Endothelial cell of umbilical vein (primary cell): ENCODE data around the gene MB. TPM values are rescaled to one million over a fixed set of nuclear protein-coding genes. Genes with fewer than 3 reads are reported as not detected.
"Not testable (repeated sequence)": the region's sequence is repeated elsewhere in the genome, so short reads cannot be mapped to it uniquely, and the experiment has no call there.

Source experiments
- BruUV-seq: library from RNA; stranded (reverse); fragments of 400-500 nt; replicated peaks from 2 replicates; lab custom pipeline; 2021; lab: Mats Ljungman, UMichigan
- CTCF ChIA-PET: fragments of 300-600, 350-600 bp; sonication (Branson Sonifier 250); formaldehyde crosslinking; loops from one replicate; lab custom pipeline; 2021; ENCODE audit warnings: antibody characterized with exemption, inconsistent platforms; lab: Charles Lee
- POLR2A ChIA-PET: fragments of 300-600, 350-600 bp; sonication (Branson Sonifier 250); formaldehyde crosslinking; loops from one replicate; lab custom pipeline; 2021; ENCODE audit warnings: antibody characterized with exemption, inconsistent platforms; lab: Charles Lee
- DNase-seq: peaks from one replicate; pipeline ENCODE4 v3.0.0-alpha.2; 2011; ENCODE audit warnings: low read depth, low spot score
- FAIRE-seq: peaks from 2 replicates; lab custom pipeline; 2011; peaks lifted over from hg19 to GRCh38; lab: Jason Lieb, UNC
- H2AFZ ChIP-seq: 2 replicates; pipeline ENCODE4 v1.6.0; 2012; ENCODE audit warnings: low read depth, low read length, control low read depth, inconsistent platforms
- H3K27ac ChIP-seq: 2 replicates; pipeline ENCODE4 v1.5.1; 2011; ENCODE audit warnings: low read depth, mild to moderate bottlenecking, control low read depth, low read length, moderate library complexity; ENCODE audit not compliant: insufficient read depth
- H3K27me3 ChIP-seq, 2 experiments: 2 replicates each; pipeline versions ENCODE4 v1.6.0 to v1.6.1; 2011; ENCODE audit warnings: low read length in 2 of 2, mixed read lengths in 1 of 2; ENCODE audit not compliant: control insufficient read depth in 2 of 2, insufficient read depth in 2 of 2
- H3K36me3 ChIP-seq, 2 experiments: 2 replicates in 1 of 2; 3 replicates in 1 of 2; pipeline ENCODE4 v1.5.1; 2011; ENCODE audit warnings: low read length in 2 of 2, mild to moderate bottlenecking in 1 of 2, moderate library complexity in 1 of 2; ENCODE audit not compliant: control insufficient read depth in 2 of 2, insufficient read depth in 2 of 2; ENCODE audit errors: extremely low read depth in 1 of 2
- H3K4me1 ChIP-seq: 3 replicates; pipeline ENCODE4 v1.5.1; 2011; ENCODE audit warnings: mild to moderate bottlenecking, low read length; ENCODE audit not compliant: control insufficient read depth, insufficient read depth; ENCODE audit errors: extremely low read depth
- H3K4me2 ChIP-seq: 2 replicates; pipeline ENCODE4 v1.6.1; 2011; ENCODE audit warnings: low read length, control low read depth, mixed read lengths; ENCODE audit not compliant: insufficient read depth
- H3K4me3 ChIP-seq, 3 experiments: fragments of 200-600 bp in 1 of 3; sonication (generic), shearing (Covaris generic) in 1 of 3; replicated peaks in 1 of 3; 2 replicates each; pipeline ENCODE4 v1.5.1; 2011 to 2016; ENCODE audit warnings: control low read depth in 3 of 3, low read length in 3 of 3, mild to moderate bottlenecking in 2 of 3, inconsistent platforms in 1 of 3, low read depth in 1 of 3, moderate library complexity in 1 of 3; ENCODE audit not compliant: insufficient read depth in 1 of 3
- H3K79me2 ChIP-seq: 2 replicates; pipeline ENCODE4 v1.6.0; 2012; ENCODE audit warnings: low read length, inconsistent platforms; ENCODE audit not compliant: control insufficient read depth, insufficient read depth
- H3K9ac ChIP-seq: replicated peaks from 2 replicates; pipeline ENCODE3; 2011; ENCODE audit warnings: low read length, control low read depth; ENCODE audit not compliant: insufficient read depth; ENCODE audit errors: extremely low read depth
- H3K9me1 ChIP-seq: replicated peaks from 3 replicates; pipeline ENCODE4 v1.6.0; 2011; ENCODE audit warnings: mild to moderate bottlenecking, low read length; ENCODE audit not compliant: control insufficient read depth, insufficient read depth; ENCODE audit errors: extremely low read depth
- H3K9me3 ChIP-seq: replicated peaks from 2 replicates; pipeline ENCODE4 v1.5.1; 2012; ENCODE audit warnings: low read length, inconsistent platforms; ENCODE audit not compliant: control insufficient read depth, insufficient read depth
- H4K20me1 ChIP-seq: replicated peaks from 2 replicates; pipeline ENCODE3; 2011; ENCODE audit warnings: mild to moderate bottlenecking, low read length; ENCODE audit not compliant: control insufficient read depth, insufficient read depth; ENCODE audit errors: extremely low read depth
- EZH2 ChIP-seq: IDR thresholded peaks from 2 replicates; pipeline ENCODE4 v1.6.1; 2012; ENCODE audit warnings: borderline replicate concordance, low read depth, mild to moderate bottlenecking, moderate library complexity, low read length, inconsistent platforms; ENCODE audit not compliant: severe bottlenecking
- GATA2 ChIP-seq: IDR thresholded peaks from 2 replicates; pipeline ENCODE4 v1.7.0; 2011; ENCODE audit warnings: low read depth, mild to moderate bottlenecking, moderate library complexity, mixed read lengths, low read length; ENCODE audit not compliant: insufficient read length, insufficient read depth
- JUN ChIP-seq: IDR thresholded peaks from 2 replicates; pipeline ENCODE4 v1.6.1; 2011; ENCODE audit warnings: borderline replicate concordance, low read depth; ENCODE audit not compliant: insufficient read length, insufficient read depth
- MAX ChIP-seq: IDR thresholded peaks from 2 replicates; pipeline ENCODE4 v1.6.1; 2011; ENCODE audit not compliant: insufficient read depth, insufficient read length
- POLR2A ChIP-seq: IDR thresholded peaks from 2 replicates; pipeline ENCODE4 v1.6.1; 2012; ENCODE audit warnings: low read depth, mild to moderate bottlenecking, control low read depth, low read length
- dilution Hi-C: fragments of 300-500 bp; cut with MboI; formaldehyde crosslinking; loops from one replicate; pipeline ENCODE4 v1.15.0; 2019; ENCODE audit warnings: low sequenced_read_pairs; ENCODE audit not compliant: extremely low pct_ligation_motif_present
- intact Hi-C: fragments of 100-400 bp; cut with micrococcal nuclease; formaldehyde crosslinking; loops from one replicate; pipeline ENCODE4 v1.10.0; 2022
- polyA plus RNA-seq, 4 experiments: library from polyadenylated mRNA; depleted of rRNA in 3 of 4; stranded (reverse) in 3 of 4; unstranded in 1 of 4; fragments of >200 nt; gene quantifications; 2 replicates each; pipeline versions ENCODE4 v1.2.1 to v1.2.3, GENCODE V29; 2011 to 2012; ENCODE audit warnings: missing spikeins in 1 of 4
- total RNA-seq: library from RNA; stranded (reverse); gene quantifications from 2 replicates; pipeline ENCODE4 v1.2.3, GENCODE V29; 2021
- TF ChIP-seq, protein P1 (sequence below), 2 donors: IDR thresholded peaks; 1 replicate in 1 of 2; 2 replicates in 1 of 2; pipeline ENCODE4 v1.5.1; 2011; ENCODE audit warnings: low read length in 2 of 2, mild to moderate bottlenecking in 2 of 2, moderate library complexity in 2 of 2, control low read depth in 1 of 2, inconsistent platforms in 1 of 2, low read depth in 1 of 2; ENCODE audit not compliant: insufficient read depth in 1 of 2; ENCODE audit errors: extremely low read depth in 1 of 2

Gene MB
- total and polyA plus RNA-seq, 2 donors (not counting 3 experiments of a cell fraction or from before 2014, with no cell fraction given), result not detected

GRCh38 chr22:35623885-35624284 is 6.8 kb upstream of the MB start:
- FAIRE-seq, dilution Hi-C loops, H2AFZ ChIP-seq, BruUV-seq, H3K4me2 ChIP-seq, POLR2A ChIA-PET, H3K36me3 ChIP-seq, H3K79me2 ChIP-seq, H3K9me1 ChIP-seq, H3K4me1 ChIP-seq, H3K9me3 ChIP-seq, H3K9ac ChIP-seq, H4K20me1 ChIP-seq, H3K4me3 ChIP-seq, DNase-seq, H3K27me3 ChIP-seq, H3K27ac ChIP-seq: not testable (repeated sequence)
- CTCF ChIA-PET, result interaction anchor here (1.2 kb wide), 1 partner anchor 193 kb away, joined by 4 read pairs; no protein-coding TSS in a partner anchor
- intact Hi-C loops, result loop anchor here (1.0 kb wide), 2 partner anchors 194 to 274 kb away; no protein-coding TSS in a partner anchor

DNA sequence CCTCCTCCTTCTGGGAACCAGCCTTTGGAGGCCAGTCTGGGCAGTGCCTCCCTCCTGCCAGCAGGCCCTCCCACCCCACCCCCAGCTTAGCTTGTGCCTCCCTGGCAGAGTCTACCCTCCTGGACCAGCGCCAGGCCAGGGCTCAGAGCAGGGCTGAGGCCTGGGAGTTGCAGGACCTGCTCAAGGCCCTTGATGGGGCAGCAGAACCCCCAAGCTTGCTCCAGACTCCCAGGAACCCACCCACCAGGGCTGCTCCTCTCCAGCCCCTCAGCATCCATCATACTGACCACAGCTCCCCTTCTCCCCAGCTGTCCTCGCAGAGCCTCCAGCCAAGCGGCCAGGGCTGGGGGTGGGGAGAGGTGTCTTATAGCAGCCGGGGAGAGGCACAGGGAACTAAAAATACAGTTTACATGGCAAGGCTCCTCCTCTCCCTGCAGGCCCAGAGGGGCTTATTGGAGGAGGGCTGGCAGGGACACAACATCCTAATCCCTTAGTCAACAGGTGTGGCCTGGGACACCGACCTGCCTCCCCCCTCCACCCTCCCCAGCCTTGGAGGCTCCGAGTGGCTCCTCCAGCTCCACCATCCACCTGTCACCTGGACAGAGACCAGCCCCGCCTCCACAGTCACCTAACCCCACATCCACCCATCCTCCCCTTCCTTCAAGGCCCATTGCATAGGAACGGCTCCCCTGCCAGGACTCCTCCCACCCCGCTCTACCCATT is 5.2 kb upstream of the MB start:
- CTCF ChIA-PET, result interaction anchor here (0.8 to 3.7 kb wide), 7 partner anchors 9 to 502 kb away, joined by 3 to 40 read pairs (median 4); no protein-coding TSS in a partner anchor
- FAIRE-seq (no peak), DNase-seq (no peak)
- H3K4me2 ChIP-seq, result no peak overlapping the region
- H2AFZ ChIP-seq, result no peak overlapping the region
- H3K79me2 ChIP-seq, result no peaks in the 10 kb centered on the region
- H3K9me1 ChIP-seq, result no peaks in the 10 kb centered on the region
- no TSS peak for BruUV-seq
- intact Hi-C loops (no loop called here), dilution Hi-C loops (no loop called here)
- POLR2A ChIA-PET, result no interaction called here
- no peaks in the 10 kb centered on the region for H3K36me3 ChIP-seq
- H3K9ac ChIP-seq, result no peak overlapping the region
- peaks cover 3 to 4% of the 10 kb centered on the region in 2 experiments for H3K27me3 ChIP-seq
- TF ChIP-seq, protein P1, sequence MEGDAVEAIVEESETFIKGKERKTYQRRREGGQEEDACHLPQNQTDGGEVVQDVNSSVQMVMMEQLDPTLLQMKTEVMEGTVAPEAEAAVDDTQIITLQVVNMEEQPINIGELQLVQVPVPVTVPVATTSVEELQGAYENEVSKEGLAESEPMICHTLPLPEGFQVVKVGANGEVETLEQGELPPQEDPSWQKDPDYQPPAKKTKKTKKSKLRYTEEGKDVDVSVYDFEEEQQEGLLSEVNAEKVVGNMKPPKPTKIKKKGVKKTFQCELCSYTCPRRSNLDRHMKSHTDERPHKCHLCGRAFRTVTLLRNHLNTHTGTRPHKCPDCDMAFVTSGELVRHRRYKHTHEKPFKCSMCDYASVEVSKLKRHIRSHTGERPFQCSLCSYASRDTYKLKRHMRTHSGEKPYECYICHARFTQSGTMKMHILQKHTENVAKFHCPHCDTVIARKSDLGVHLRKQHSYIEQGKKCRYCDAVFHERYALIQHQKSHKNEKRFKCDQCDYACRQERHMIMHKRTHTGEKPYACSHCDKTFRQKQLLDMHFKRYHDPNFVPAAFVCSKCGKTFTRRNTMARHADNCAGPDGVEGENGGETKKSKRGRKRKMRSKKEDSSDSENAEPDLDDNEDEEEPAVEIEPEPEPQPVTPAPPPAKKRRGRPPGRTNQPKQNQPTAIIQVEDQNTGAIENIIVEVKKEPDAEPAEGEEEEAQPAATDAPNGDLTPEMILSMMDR (IDR thresholded peaks at IDR 0.05; ENCODE audit: extremely low read depth in 1 of 2, insufficient read depth in 1 of 2, low read depth in 1 of 2, low read length in 2 of 2), result no peak
- TF ChIP-seq GATA2 (no peak), JUN (no peak), POLR2A (no peak), EZH2 (no peak), MAX (no peak)
- H3K27ac ChIP-seq, result no peak overlapping the region
- no peaks in the 10 kb centered on the region for H4K20me1 ChIP-seq
- no peaks in the 10 kb centered on the region for H3K9me3 ChIP-seq
- no peaks in the 10 kb centered on the region for H3K4me1 ChIP-seq
- H3K4me3 ChIP-seq, result no peak overlapping the region
